BLaER1 treated with 17β-estradiol and CSF1 and Interleukin-3, amounts not matched to agents 10 nM and 100 nM (cell line): Measurements from ENCODE around the gene MBTPS2.
"Not testable (repeated sequence)": the region's sequence is repeated elsewhere in the genome, so short reads cannot be mapped to it uniquely, and the experiment has no call there.

Experiments used
- H3K27ac ChIP-seq, 11 experiments: shearing (Covaris generic); formaldehyde crosslinking; 2 replicates each; pipeline ENCODE4 v1.8.1; 2022
- H3K27me3 ChIP-seq, 11 experiments: shearing (Covaris generic); formaldehyde crosslinking; 2 replicates each; pipeline ENCODE4 v1.8.1; 2022
- H3K36me3 ChIP-seq, 11 experiments: shearing (Covaris generic); formaldehyde crosslinking; 2 replicates each; pipeline ENCODE4 v1.8.1; 2022
- H3K4me1 ChIP-seq, 10 experiments: shearing (Covaris generic); formaldehyde crosslinking; 2 replicates each; pipeline ENCODE4 v1.8.1; 2022
- H3K4me2 ChIP-seq, 11 experiments: shearing (Covaris generic); formaldehyde crosslinking; 2 replicates each; pipeline ENCODE4 v1.8.1; 2022
- H3K4me3 ChIP-seq, 10 experiments: shearing (Covaris generic); formaldehyde crosslinking; 2 replicates each; pipeline ENCODE4 v1.8.1; 2022
- H3K9ac ChIP-seq, 11 experiments: shearing (Covaris generic); formaldehyde crosslinking; 2 replicates each; pipeline ENCODE4 v1.8.1; 2022
- H3K9me3 ChIP-seq, 11 experiments: shearing (Covaris generic); formaldehyde crosslinking; replicated peaks in 1 of 11; 2 replicates each; pipeline ENCODE4 v1.8.1; 2022
- H4K20me1 ChIP-seq, 11 experiments: shearing (Covaris generic); formaldehyde crosslinking; 2 replicates each; pipeline ENCODE4 v1.8.1; 2022
- Cebpa-rat ChIP-seq, 11 experiments: shearing (Covaris generic); IDR thresholded peaks; 2 replicates each; pipeline ENCODE4 v1.8.1; 2022

MBTPS2 gene

DNA sequence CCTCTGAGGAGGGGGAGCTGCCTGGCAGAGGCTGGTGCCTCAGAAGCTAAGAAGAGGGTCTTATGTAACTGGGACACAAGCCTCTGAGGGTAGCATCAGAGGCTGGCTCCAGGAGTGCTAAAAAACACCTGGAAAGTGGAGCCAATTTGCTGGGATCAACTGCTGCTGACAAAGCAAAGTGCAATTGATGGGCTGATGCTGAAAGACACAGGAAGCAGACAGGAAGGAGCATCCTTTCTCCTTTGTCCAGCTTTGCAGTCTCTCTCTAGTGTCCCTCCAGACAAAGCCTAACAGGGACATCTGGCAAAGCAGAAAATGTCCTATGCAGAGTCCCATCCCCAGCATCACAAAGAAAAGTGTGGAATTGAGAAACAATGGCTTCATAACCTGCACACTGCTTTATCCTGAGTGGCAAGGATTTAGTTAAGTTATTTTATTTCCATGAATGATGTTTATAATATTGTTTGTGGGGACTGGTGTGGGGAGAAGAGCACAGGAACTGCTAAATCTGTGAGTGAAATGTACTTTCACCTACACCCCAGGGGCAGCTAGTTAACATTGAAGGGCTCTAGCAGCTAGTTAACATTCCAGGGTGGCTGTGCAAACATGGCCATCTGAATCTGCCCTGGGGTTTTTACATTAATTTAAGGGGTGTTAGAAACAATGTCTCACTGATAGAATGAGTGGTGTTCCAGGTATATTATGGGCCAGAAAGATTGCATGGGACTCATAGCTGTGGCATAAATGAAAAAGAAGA is 25.6 kb upstream of the MBTPS2 start:
- Histone ChIP-seq H3K9me3 (peaks cover 0 to 12% (median 0%) of the 10 kb centered on the region in 11 experiments; a peak in 1 of 22 replicates), H3K9ac (no peak overlapping the region), H3K27ac (no peak overlapping the region), H4K20me1 (no peaks in the 10 kb centered on the region), H3K36me3 (no peaks in the 10 kb centered on the region), H3K4me1 (no peaks in the 10 kb centered on the region), H3K27me3 (no peaks in the 10 kb centered on the region), H3K4me3 (no peak overlapping the region), H3K4me2 (no peak overlapping the region)
- no peak for TF ChIP-seq Cebpa-rat (IDR thresholded peaks at IDR 0.05)

DNA sequence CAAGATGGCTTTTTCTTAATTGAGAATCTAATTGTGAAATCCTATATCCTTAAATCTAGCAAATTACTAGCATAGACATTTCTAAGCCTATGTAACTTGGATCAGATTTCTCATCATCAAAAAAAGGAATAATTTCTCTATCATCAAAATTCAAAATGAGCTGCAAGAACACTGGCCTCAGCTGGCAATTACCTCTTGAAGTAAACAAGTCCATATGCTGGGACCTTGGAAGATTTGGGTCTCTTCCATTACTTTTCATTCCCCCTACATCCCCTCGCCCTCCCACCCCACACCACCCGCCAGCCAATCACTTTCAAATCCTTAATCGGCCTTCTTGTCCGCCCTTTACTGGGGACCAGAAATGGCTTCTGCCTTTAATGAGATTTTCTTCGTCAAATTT is 23.3 kb upstream of the MBTPS2 start:
- H3K27ac ChIP-seq: no peak overlapping the region
- H3K9ac ChIP-seq: no peak overlapping the region
- no peaks in the 10 kb centered on the region for H3K27me3 ChIP-seq
- H3K4me2 ChIP-seq: no peak overlapping the region
- no peak overlapping the region for H3K4me3 ChIP-seq
- no peaks in the 10 kb centered on the region for H3K4me1 ChIP-seq
- H3K9me3 ChIP-seq: peaks cover 0 to 12% (median 0%) of the 10 kb centered on the region in 11 experiments; a peak in 2 of 22 replicates
- H4K20me1 ChIP-seq: no peaks in the 10 kb centered on the region
- no peak for TF ChIP-seq Cebpa-rat (IDR thresholded peaks at IDR 0.05)
- H3K36me3 ChIP-seq: no peaks in the 10 kb centered on the region

DNA sequence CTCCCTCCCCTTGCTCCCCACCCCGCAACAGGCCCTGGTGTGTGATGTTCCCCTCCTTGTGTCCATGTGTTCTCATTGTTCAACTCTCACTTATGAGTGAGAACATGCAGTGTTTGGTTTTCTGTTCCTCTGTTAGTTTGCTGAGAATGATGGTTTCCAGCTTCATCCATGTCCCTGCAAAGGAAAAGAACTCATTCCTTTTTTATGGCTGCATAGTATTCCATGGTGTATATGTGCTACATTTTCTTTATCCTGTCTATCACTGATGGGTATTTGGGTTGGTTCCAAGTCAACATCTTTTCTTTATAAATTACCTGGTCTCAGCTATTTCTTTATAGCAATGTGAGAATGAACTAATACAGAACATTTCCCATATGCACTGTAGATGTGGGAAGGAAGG is 19.2 kb upstream of the MBTPS2 start:
- H3K36me3 ChIP-seq, H3K27me3 ChIP-seq, H3K27ac ChIP-seq, H3K9ac ChIP-seq, H3K4me2 ChIP-seq, H4K20me1 ChIP-seq, H3K9me3 ChIP-seq, H3K4me1 ChIP-seq, H3K4me3 ChIP-seq: not testable (repeated sequence)

DNA sequence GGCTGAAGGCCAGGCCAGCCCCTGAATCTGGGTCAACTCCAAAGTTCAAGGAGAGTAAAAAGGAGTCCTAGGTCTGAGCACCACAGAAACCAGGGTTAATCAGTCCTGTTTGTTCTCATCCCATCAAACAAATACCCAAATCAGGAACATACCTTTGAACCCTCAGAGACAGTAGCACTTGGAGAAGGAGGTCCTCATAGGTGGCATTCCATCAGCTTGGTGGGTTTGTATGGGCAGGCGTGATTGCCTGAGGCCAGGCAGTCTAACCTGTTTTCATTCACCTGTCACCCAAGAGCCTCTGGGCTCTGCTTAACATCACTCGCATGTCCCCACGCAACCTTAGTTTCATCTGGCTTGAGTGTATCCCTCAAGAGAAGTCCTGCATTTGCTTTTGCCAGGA is 17.5 kb upstream of the MBTPS2 start:
- H3K36me3 ChIP-seq: no peaks in the 10 kb centered on the region
- H3K9me3 ChIP-seq: no peaks in the 10 kb centered on the region; a peak in 1 of 22 replicates
- H3K4me1 ChIP-seq: no peaks in the 10 kb centered on the region
- no peak overlapping the region for H3K27ac ChIP-seq
- no peak overlapping the region for H3K9ac ChIP-seq
- H4K20me1 ChIP-seq: no peaks in the 10 kb centered on the region
- H3K4me3 ChIP-seq: no peak overlapping the region
- TF ChIP-seq Cebpa-rat (IDR thresholded peaks at IDR 0.05): no peak
- no peak overlapping the region for H3K4me2 ChIP-seq
- H3K27me3 ChIP-seq: no peaks in the 10 kb centered on the region

DNA sequence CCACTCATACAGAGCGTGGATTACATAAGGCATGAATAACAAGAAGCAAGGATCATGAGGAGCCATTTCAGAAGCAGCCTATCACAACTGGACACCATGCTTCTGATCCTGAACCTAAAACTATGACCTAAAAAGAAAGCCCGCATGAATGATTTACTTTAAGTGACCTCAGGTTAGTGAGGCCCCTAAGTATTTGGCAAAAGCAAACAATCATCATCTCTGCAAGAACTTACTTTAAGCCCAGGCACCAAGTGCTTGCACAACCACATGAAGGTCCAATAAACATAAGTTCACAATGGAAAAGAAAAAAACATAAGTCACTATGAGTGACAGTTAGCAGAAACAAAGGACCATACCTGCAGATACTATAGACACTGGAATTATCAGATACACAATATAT is 7.9 kb upstream of the MBTPS2 start:
- Histone ChIP-seq H3K4me2 (no peak overlapping the region), H3K27ac (no peak overlapping the region), H3K27me3 (no peaks in the 10 kb centered on the region), H3K9ac (no peak overlapping the region), H4K20me1 (no peaks in the 10 kb centered on the region), H3K36me3 (no peaks in the 10 kb centered on the region), H3K9me3 (no peaks in the 10 kb centered on the region), H3K4me3 (no peak overlapping the region), H3K4me1 (no peaks in the 10 kb centered on the region)
- no peak for TF ChIP-seq Cebpa-rat (IDR thresholded peaks at IDR 0.05)

GRCh38 chrX:21837056-21837455 is 2.4 kb upstream of the MBTPS2 start:
- Histone ChIP-seq H3K9me3 (no peaks in the 10 kb centered on the region), H3K27me3 (no peaks in the 10 kb centered on the region), H3K4me3 (no peak overlapping the region), H3K4me1 (peaks cover 0 to 10% (median 0%) of the 10 kb centered on the region in 10 experiments; a peak in 5 of 20 replicates), H3K27ac (no peak overlapping the region), H3K36me3 (no peaks in the 10 kb centered on the region), H3K4me2 (no peak overlapping the region), H4K20me1 (no peaks in the 10 kb centered on the region), H3K9ac (no peak overlapping the region)
- TF ChIP-seq Cebpa-rat (IDR thresholded peaks at IDR 0.05): no peak

DNA sequence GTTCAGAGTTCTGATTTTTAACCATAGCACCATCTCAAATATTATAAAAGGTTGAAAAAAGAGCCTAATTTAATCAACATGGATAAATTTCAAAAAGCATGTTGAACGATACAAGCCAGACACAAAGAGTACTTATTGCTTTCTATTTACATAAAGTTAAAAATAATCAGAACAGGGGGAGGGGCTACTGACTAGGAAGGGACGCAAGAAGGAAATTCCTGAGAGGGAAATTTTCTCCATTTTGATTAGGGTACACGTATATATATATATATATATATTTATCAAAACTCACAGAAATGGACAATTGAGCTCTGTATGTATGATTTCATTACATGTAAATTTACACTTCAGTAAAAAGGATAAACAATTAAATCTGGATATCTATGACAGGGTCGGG is 482 bp upstream of the MBTPS2 start:
- Histone ChIP-seq H3K4me1 (peaks cover 0 to 10% (median 0%) of the 10 kb centered on the region in 10 experiments; a peak in 5 of 20 replicates), H3K27ac (peak overlapping the region; percentile 76 to 95 (median 92); a peak in 21 of 22 replicates), H3K36me3 (peaks cover 0 to 8% (median 0%) of the 10 kb centered on the region in 11 experiments; a peak in 5 of 22 replicates), H4K20me1 (no peaks in the 10 kb centered on the region), H3K9me3 (no peaks in the 10 kb centered on the region), H3K4me2 (peak overlapping the region in 10 of 11 experiments; percentile 7 to 33 (median 22); a peak in 9 of 22 replicates), H3K27me3 (no peaks in the 10 kb centered on the region), H3K4me3 (peak overlapping the region; percentile 49 to 83 (median 76)), H3K9ac (peak overlapping the region; percentile 80 to 97 (median 92))
- TF ChIP-seq Cebpa-rat (IDR thresholded peaks at IDR 0.05): no peak

DNA sequence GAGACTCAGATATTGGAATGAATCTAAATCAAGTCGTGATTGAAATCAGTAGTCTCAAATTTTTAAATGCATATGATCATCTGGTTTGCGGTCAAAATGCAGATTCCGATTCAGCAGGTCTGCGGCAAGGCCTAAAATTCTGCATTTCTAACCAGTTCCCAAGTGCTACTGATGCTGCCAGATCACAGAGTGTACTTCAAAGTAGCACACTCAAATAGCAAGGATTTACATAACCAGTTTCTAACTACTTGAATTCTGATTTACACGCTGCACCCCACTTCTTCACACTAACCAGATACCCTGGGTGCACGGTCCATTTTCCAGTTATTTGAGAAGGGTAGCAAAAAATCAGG is 752 bp downstream of the MBTPS2 start:
- H3K4me3 ChIP-seq: peak overlapping the region; percentile 49 to 83 (median 76)
- no peaks in the 10 kb centered on the region for H4K20me1 ChIP-seq
- no peaks in the 10 kb centered on the region for H3K9me3 ChIP-seq
- H3K9ac ChIP-seq: peak overlapping the region; percentile 80 to 97 (median 92)
- H3K4me1 ChIP-seq: peaks cover 0 to 10% (median 0%) of the 10 kb centered on the region in 10 experiments; a peak in 5 of 20 replicates
- peak overlapping the region; percentile 76 to 95 (median 92) for H3K27ac ChIP-seq
- H3K36me3 ChIP-seq: peaks cover 3 to 20% (median 6%) of the 10 kb centered on the region in 11 experiments; a peak in 15 of 22 replicates
- peak overlapping the region; percentile 47 to 79 (median 67) for H3K4me2 ChIP-seq
- TF ChIP-seq Cebpa-rat (IDR thresholded peaks at IDR 0.05): no peak
- no peaks in the 10 kb centered on the region for H3K27me3 ChIP-seq

DNA sequence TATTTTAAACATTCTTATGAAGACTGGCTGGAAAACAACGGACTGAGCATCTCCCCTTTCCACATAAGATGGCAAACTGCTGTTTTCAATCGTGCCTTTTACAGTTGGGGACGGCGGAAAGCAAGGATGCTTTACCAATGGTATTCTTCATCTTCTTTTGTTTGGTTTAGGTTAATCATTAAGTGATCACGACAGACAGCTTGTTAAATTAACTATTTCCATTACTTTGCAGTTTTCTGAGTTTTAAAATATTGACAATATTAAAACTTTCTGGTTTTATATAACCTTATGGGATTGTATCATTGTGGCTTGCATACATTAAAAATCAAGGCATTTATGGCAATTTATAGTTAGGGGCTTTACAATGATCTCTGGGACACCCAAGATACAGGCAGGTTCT is 3.8 kb downstream of the MBTPS2 start:
- Histone ChIP-seq H3K27me3 (no peaks in the 10 kb centered on the region), H3K27ac (no peak overlapping the region), H3K4me1 (peaks cover 0 to 10% (median 0%) of the 10 kb centered on the region in 10 experiments; a peak in 5 of 20 replicates), H3K36me3 (peaks cover 5 to 50% (median 30%) of the 10 kb centered on the region in 11 experiments; a peak in 19 of 22 replicates), H3K4me2 (no peak overlapping the region), H3K9ac (no peak overlapping the region), H3K4me3 (no peak overlapping the region), H3K9me3 (no peaks in the 10 kb centered on the region), H4K20me1 (no peaks in the 10 kb centered on the region)
- no peak for TF ChIP-seq Cebpa-rat (IDR thresholded peaks at IDR 0.05)

DNA sequence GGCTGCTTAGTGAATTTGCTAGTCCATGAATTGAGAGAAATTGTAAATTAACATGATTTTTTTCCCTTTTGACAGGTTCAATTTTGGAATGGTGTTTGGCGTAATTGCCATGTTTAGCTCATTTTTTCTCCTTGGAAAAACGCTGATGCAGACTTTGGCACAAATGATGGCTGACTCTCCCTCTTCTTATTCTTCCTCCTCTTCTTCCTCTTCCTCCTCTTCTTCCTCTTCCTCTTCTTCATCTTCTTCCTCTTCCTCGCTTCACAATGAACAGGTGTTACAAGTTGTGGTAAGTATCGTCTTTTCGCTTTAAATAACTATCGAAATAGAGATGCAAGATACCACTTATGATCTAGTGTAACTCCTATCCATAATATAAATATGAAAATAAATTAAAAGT is 5.7 kb downstream of the MBTPS2 start:
- H3K4me3 ChIP-seq: no peak overlapping the region
- no peak for TF ChIP-seq Cebpa-rat (IDR thresholded peaks at IDR 0.05)

More for the DNA sequence above, 5.7 kb downstream of the MBTPS2 start:
- H3K4me2 ChIP-seq: no peak overlapping the region
- no peaks in the 10 kb centered on the region for H3K9me3 ChIP-seq
- no peak overlapping the region for H3K27ac ChIP-seq
- H3K9ac ChIP-seq: no peak overlapping the region
- H3K4me1 ChIP-seq: peaks cover 0 to 10% (median 0%) of the 10 kb centered on the region in 10 experiments; a peak in 5 of 20 replicates
- H3K27me3 ChIP-seq: no peaks in the 10 kb centered on the region
- H3K36me3 ChIP-seq: peaks cover 5 to 65% (median 32%) of the 10 kb centered on the region in 11 experiments; a peak in 19 of 22 replicates
- H4K20me1 ChIP-seq: no peaks in the 10 kb centered on the region
